PC-3 (cell line): ENCODE data around the gene FUT8.

Experiments used
- EZH2 ChIP-seq: fragments of 300-600 bp; sonication (generic); IDR thresholded peaks from one replicate; pipeline ENCODE4 v1.6.1; 2017; ENCODE audit warnings: antibody characterized with exemption, mild to moderate bottlenecking, low read length; ENCODE audit not compliant: unreplicated experiment
- EZH2phosphoT487 ChIP-seq: fragments of 300-600 bp; sonication (generic); IDR thresholded peaks from 2 replicates; pipeline ENCODE4 v1.6.1; 2018; ENCODE audit warnings: mild to moderate bottlenecking, antibody characterized with exemption, low read length, borderline replicate concordance
- TF ChIP-seq, protein P1 (sequence below): fragments of 300-600 bp; sonication (generic); conservative IDR thresholded peaks from 2 replicates; pipeline ENCODE4 v1.5.1; 2017; ENCODE audit warnings: antibody characterized with exemption, low read depth, mild to moderate bottlenecking, low read length

DNA sequence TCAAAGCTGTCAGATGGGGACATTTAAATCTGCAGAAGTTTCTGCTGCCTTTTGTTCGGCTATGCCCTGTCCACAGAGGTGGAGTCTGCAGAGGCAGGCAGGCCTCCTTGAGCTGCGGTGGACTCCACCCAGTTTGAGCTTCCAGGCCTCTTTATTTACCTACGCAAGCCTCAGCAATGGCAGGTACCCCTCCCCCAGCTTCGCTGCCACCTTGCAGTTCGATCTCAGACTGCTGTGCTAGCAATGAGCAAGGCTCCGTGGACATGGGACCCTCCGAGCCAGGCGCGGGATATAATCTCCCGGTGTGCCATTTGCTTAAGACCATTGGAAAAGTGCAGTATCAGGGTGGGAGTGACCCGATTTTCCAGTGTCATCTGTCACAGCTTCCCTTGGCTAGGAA is 115.5 kb downstream of the FUT8 start:
- TF ChIP-seq, protein P1, sequence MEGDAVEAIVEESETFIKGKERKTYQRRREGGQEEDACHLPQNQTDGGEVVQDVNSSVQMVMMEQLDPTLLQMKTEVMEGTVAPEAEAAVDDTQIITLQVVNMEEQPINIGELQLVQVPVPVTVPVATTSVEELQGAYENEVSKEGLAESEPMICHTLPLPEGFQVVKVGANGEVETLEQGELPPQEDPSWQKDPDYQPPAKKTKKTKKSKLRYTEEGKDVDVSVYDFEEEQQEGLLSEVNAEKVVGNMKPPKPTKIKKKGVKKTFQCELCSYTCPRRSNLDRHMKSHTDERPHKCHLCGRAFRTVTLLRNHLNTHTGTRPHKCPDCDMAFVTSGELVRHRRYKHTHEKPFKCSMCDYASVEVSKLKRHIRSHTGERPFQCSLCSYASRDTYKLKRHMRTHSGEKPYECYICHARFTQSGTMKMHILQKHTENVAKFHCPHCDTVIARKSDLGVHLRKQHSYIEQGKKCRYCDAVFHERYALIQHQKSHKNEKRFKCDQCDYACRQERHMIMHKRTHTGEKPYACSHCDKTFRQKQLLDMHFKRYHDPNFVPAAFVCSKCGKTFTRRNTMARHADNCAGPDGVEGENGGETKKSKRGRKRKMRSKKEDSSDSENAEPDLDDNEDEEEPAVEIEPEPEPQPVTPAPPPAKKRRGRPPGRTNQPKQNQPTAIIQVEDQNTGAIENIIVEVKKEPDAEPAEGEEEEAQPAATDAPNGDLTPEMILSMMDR, result no peak
- TF ChIP-seq EZH2phosphoT487 (no peak), EZH2 (no peak)
